H7 (cell line): ENCODE data around the gene PPP2R3B. TPM values are rescaled to one million over a fixed set of nuclear protein-coding genes. Genes with fewer than 3 reads are reported as not detected.
A peak's percentile ranks its signal among the peaks of the same experiment; 100 is the strongest.
"Not testable (repeated sequence)": the region's sequence is repeated elsewhere in the genome, so short reads cannot be mapped to it uniquely, and the experiment has no call there.

Source experiments
- DNase-seq: peaks from one replicate; pipeline ENCODE4 v3.0.0; 2012
- H3K27me3 ChIP-seq: 2 replicates; pipeline ENCODE4 v1.6.0; 2011; ENCODE audit warnings: mild to moderate bottlenecking, low read length; ENCODE audit not compliant: control insufficient read depth, insufficient read depth
- H3K36me3 ChIP-seq: replicated peaks from 2 replicates; pipeline ENCODE4 v1.5.1; 2011; ENCODE audit warnings: low read length; ENCODE audit not compliant: control insufficient read depth, insufficient read depth
- H3K4me3 ChIP-seq: 2 replicates; pipeline ENCODE4 v1.5.1; 2011; ENCODE audit warnings: low read depth, mild to moderate bottlenecking, control low read depth, low read length, moderate library complexity; ENCODE audit not compliant: insufficient read depth
- total RNA-seq: library from RNA; depleted of rRNA; stranded (reverse); fragments of >200 nt; shearing (Covaris generic); gene quantifications from 2 replicates; pipeline ENCODE4 v1.2.3, GENCODE V29; 2014; rRNA removed

The PPP2R3B gene
- 63.1 and 113 TPM in 2 replicates for total RNA-seq

DNA sequence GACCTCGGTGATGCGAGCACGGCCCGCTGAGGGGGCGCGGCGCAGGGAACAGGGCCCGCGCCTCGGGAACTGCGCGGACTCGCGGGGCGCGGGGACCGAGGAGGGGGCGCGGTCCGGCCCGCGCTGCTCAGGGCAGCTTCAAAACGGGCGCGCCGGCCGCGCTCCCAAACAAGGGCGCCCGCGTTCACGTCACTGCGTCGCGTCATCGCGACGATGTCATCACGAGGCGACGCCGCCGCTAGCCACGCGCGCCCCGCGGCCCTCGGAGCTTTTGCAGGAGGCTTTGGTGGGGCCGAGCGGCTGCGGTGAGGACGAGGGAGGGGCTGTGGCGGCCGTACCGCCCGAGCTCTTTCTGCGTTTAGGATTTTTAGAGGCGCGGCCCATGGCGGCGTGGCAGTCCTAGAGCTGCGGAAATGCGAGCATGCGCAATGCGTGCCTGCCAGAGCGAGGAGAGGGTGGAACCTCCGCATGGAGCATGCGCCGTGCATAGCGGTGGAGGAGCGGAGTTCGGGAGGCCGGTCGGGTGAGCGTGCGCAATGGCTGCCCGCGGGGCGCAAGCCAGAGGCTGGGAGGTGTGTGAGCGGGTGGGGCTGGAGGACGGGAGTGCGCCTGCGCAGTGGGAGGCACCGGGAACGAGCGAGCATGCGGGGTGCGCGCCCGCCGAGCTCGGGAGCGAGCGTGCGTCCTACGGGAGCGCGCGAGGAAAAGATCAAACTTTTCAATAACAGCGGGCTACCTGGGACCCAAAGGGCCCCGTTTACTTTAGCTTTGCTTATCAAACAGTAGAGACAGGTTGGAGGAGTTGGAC lies at the start of gene PPP2R3B:
PPP2R3B (minus strand) TSS at position 140 of the 808 bp plus-strand sequence. CDS start 216 bp downstream, outside the sequence.
- no peaks in the 10 kb centered on the region for H3K36me3 ChIP-seq
- peak; percentile 100 for DNase-seq

GRCh38 chrX:435536-436122 lies 48.9 kb upstream of the PPP2R3B start:
- H3K27me3 ChIP-seq = no peaks in the 10 kb centered on the region
- peak; percentile 58 for DNase-seq
- no peaks in the 10 kb centered on the region for H3K36me3 ChIP-seq
- H3K4me3 ChIP-seq = no peak overlapping the region

More for the DNA sequence above, at the start of gene PPP2R3B:
- Histone ChIP-seq H3K4me3 (peak within 1 kb of the TSS; percentile 83), H3K27me3 (no peaks in the 10 kb centered on the region)

DNA sequence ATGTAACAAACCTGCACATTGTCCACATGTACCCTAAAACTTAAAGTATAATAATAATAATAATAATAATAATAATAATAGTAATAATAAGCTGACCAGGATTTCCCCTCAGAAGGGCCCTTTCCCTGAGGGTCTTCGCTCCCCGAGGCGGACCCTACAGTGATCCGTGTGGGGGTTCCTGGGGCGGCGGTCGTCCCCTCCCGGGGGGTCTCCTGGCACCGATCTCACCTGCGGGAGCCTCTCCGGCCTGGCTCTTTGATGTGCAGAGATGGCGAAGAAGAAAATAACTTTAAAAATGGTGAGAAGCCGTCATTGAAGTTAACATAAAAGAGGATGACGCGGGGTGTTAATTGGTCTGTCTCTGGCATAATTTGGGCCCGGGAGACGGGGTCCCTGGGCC lies 48.2 kb upstream of the PPP2R3B start:
- H3K4me3 ChIP-seq = no peak overlapping the region
- DNase-seq = peak; percentile 46
- H3K36me3 ChIP-seq = no peaks in the 10 kb centered on the region
- H3K27me3 ChIP-seq = no peaks in the 10 kb centered on the region

DNA sequence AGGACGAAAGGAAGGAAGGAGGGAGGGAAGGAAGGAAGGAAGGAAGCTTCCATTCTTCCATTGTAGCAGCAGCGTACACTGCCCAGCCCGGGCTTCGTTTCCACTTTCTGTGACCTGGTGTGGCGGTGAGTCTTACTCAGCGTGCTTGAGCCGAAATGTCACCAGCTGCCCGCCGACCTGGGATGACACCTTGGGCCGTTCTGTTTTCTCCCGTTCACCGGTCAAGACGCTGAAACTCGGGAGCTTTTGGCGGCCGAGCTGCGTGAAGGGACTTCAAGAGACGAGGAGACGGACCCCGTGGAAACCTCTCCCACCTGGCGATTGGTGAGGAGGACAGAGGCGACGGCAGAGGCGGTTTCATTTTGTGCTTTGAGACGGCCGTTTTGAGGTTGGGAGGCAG lies 47.1 kb upstream of the PPP2R3B start:
- no peaks in the 10 kb centered on the region for H3K36me3 ChIP-seq
- peak; percentile 27 for DNase-seq
- H3K27me3 ChIP-seq = no peaks in the 10 kb centered on the region
- no peak overlapping the region for H3K4me3 ChIP-seq

GRCh38 chrX:432666-433065 lies 46.0 kb upstream of the PPP2R3B start:
- not testable (repeated sequence) for H3K27me3 ChIP-seq, DNase-seq, H3K4me3 ChIP-seq, H3K36me3 ChIP-seq

DNA sequence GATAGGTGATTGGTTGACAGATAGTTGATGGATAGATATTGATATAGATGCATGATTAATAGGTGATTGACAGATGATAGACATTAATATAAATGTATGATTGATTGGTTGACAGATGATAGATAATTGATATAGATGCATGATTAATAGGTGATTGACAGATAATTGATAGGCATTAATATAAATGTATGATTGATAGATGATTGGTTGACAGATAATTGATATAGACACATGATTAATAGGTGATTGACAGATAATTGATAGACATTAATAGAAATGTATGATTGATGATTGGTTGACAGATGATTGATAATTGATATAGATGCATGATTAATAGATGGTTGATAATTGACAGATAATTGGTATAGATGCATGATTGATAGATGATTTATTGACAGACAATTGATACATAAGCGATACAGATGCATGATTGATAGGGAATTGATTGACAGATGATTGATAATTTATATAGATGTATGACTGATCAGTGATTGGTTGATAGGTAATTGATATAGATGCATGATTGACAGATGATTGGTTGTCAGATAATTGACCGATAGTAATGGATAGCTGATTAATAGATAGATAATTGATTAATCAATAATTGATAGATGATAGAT lies 44.9 kb upstream of the PPP2R3B start:
- Histone ChIP-seq H3K27me3 (peaks cover 7% of the 10 kb centered on the region), H3K36me3 (no peaks in the 10 kb centered on the region), H3K4me3 (no peak overlapping the region)
- no peak for DNase-seq

DNA sequence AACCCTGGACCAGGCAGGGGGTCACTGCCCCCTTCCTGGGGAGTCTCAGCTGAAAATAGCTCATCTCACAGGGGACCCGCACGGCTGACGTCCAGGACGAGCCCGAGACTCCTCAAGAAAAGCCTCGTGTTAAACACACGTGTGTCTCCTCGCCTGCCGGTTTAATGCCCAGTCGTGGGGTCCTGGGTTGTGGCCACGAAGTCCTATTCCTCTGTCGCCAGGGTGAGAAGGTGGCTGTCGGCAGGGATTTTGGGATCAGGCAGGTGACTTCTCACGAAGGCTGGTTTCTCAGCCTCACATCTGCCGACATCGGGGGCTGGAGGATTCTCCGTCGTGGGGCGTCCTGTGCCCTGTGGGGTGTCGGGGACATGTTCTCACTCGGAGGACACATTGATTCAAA lies 44.3 kb upstream of the PPP2R3B start:
- Histone ChIP-seq H3K27me3 (peaks cover 8% of the 10 kb centered on the region), H3K4me3 (no peak overlapping the region), H3K36me3 (no peaks in the 10 kb centered on the region)
- DNase-seq = peak; percentile 23

DNA sequence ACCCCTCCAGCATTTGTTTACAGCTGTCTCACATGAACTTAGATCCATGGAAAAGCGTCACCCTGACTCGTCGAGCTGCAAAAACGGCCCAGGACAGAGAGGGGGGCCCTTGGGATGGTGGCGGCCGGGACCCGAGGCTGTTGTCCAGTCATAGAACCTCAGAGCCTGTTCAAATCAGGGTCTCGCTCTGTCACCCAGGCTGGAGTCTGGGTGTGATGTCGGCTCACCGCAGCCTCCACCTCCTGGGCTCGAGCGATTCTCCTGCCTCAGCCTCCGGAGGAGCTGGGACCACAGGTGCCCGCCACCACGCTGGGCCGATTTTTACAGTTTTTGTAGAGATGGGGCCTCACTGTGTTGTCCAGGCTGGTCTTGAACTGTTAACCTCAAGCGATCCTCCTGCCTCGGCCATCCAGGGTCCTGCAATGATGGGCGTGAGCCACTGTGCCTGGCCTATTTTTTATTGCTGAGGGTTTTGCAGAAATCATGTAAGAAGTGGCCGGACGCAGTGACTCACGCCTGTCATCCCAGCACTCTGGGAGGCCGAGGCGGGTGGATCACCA lies 42.6 kb upstream of the PPP2R3B start:
- no peaks in the 10 kb centered on the region for H3K36me3 ChIP-seq
- DNase-seq = no peak
- peaks cover 8% of the 10 kb centered on the region for H3K27me3 ChIP-seq
- H3K4me3 ChIP-seq = no peak overlapping the region

GRCh38 chrX:427812-428725 lies 41.4 kb upstream of the PPP2R3B start:
- DNase-seq = peak; percentile 89
- Histone ChIP-seq H3K36me3 (no peaks in the 10 kb centered on the region), H3K27me3 (peaks cover 8% of the 10 kb centered on the region), H3K4me3 (peak overlapping the region; percentile 49)

GRCh38 chrX:426881-427280 lies 40.2 kb upstream of the PPP2R3B start:
- Histone ChIP-seq H3K4me3 (no peak overlapping the region), H3K36me3 (no peaks in the 10 kb centered on the region), H3K27me3 (peaks cover 8% of the 10 kb centered on the region)
- DNase-seq = peak; percentile 35

DNA sequence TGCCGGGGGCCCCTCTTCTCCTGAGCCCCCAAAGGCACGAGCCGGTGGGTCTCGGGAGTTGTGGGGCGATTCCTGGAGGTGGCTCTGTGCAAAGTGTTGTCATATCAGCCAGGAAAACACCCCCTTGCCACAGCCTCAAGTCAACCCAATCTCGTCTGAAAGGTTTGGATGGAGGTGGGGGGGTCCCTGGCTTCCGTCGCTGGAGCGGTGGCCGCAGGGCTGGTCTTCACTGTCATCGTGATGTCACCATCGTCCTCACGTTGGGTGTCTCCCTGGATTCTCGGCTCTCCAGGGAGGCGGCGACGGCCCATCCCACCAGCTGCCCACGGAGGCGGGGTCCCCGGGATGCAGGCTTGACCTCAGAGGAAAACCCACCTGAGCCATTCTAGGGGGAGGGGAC lies 38.3 kb upstream of the PPP2R3B start:
- H3K27me3 ChIP-seq = peaks cover 8% of the 10 kb centered on the region
- DNase-seq = peak; percentile 59
- no peaks in the 10 kb centered on the region for H3K36me3 ChIP-seq
- no peak overlapping the region for H3K4me3 ChIP-seq

DNA sequence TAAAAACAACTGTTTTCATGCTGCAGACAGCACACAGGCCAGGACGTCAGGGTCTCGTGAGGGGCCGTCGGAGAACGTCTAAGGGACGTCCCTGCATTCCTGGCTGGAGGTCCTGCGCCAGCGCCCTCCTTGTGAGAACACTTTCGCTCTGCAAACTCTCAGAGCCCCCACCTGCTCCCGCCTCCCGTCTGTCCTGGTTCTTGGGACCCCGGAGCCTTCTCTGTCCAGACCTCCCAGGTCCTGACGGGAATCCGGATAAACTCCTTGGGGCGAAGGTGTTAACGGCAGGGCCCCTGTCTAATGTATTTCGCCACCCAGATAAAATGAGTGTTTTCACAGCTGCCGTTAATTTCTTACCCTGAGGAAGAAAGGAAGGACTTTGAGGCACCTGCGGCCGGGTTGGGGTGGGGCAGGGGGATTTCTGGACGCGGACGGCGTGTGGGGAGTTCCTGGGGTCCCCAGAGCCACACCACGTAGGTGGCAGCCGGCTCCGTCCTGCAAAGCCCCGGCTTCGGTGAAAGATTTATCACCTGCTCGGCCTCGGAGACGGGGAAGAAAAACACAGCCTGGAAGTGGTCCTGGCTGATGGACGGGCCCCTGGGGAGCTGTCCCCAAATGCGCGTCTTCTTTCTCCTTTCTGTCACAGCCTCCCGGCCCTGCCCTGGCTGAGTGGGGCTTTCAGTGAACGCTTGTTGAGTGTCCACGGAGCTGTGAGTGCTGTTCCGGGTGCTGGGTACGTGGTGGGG lies 35.1 kb upstream of the PPP2R3B start:
- Histone ChIP-seq H3K27me3 (0 out of 2 replicates have a peak, but pooled peaks cover 2% of the 10 kb centered on the region), H3K36me3 (no peaks in the 10 kb centered on the region), H3K4me3 (no peak overlapping the region)
- peak; percentile 53 for DNase-seq

GRCh38 chrX:420496-421223 lies 34.0 kb upstream of the PPP2R3B start:
- H3K27me3 ChIP-seq = no peaks in the 10 kb centered on the region
- DNase-seq = no peak
- H3K4me3 ChIP-seq = no peak overlapping the region
- no peaks in the 10 kb centered on the region for H3K36me3 ChIP-seq
